ACC112 (cell line): ENCODE results near the gene SLC41A3.
A peak's percentile ranks its signal among the peaks of the same experiment; 100 is the strongest.
"Not testable (repeated sequence)": the region's sequence is repeated elsewhere in the genome, so short reads cannot be mapped to it uniquely, and the experiment has no call there.

Source experiments
- H2AFZ ChIP-seq: fragments of 200-600 bp; sonication (generic); one replicate; pipeline ENCODE4 v1.6.0; 2017; ENCODE audit warnings: antibody characterized with exemption, low read length; ENCODE audit not compliant: unreplicated experiment
- H3K27ac ChIP-seq: fragments of 200-600 bp; sonication (generic); 2 replicates; pipeline ENCODE4 v1.5.1; 2014; ENCODE audit warnings: low read depth, mild to moderate bottlenecking, antibody characterized with exemption, low read length, moderate library complexity
- H3K27me3 ChIP-seq: fragments of 200-600 bp; sonication (generic); 2 replicates; pipeline ENCODE4 v1.6.1; 2014; ENCODE audit warnings: mild to moderate bottlenecking, antibody characterized with exemption, low read length, moderate library complexity, mixed read lengths; ENCODE audit not compliant: insufficient read depth
- H3K36me3 ChIP-seq: fragments of 200-600 bp; sonication (generic); 2 replicates; pipeline ENCODE4 v1.6.1; 2016; ENCODE audit warnings: mild to moderate bottlenecking, antibody characterized with exemption, low read length, moderate library complexity, mixed read lengths; ENCODE audit not compliant: insufficient read depth
- H3K4me1 ChIP-seq: fragments of 200-600 bp; sonication (generic); one replicate; pipeline ENCODE4 v1.6.1; 2016; ENCODE audit warnings: low read length, mixed read lengths; ENCODE audit not compliant: insufficient read depth, unreplicated experiment, control insufficient read depth
- H3K4me3 ChIP-seq: fragments of 200-600 bp; sonication (generic); 2 replicates; pipeline ENCODE4 v1.5.1; 2014; ENCODE audit warnings: mild to moderate bottlenecking, low read depth, low read length
- H3K79me2 ChIP-seq: fragments of 200-600 bp; sonication (generic); one replicate; pipeline ENCODE4 v1.6.0; 2016; ENCODE audit warnings: low read length; ENCODE audit not compliant: control insufficient read depth, unreplicated experiment, insufficient read depth

Gene SLC41A3

GRCh38 chr3:126097801-126098200 is 13.9 kb upstream of the SLC41A3 start:
- H3K27me3 ChIP-seq, result no peaks in the 10 kb centered on the region
- H2AFZ ChIP-seq, result no peak overlapping the region
- H3K27ac ChIP-seq, result no peak overlapping the region
- H3K4me3 ChIP-seq, result no peak overlapping the region
- no peaks in the 10 kb centered on the region for H3K79me2 ChIP-seq
- no peaks in the 10 kb centered on the region for H3K36me3 ChIP-seq
- H3K4me1 ChIP-seq, result peaks cover 4% of the 10 kb centered on the region

GRCh38 chr3:126096274-126096673 is 12.3 kb upstream of the SLC41A3 start:
- not testable (repeated sequence) for H3K4me1 ChIP-seq, H2AFZ ChIP-seq, H3K27me3 ChIP-seq, H3K79me2 ChIP-seq, H3K4me3 ChIP-seq, H3K36me3 ChIP-seq, H3K27ac ChIP-seq

- H2AFZ ChIP-seq, H3K4me1 ChIP-seq, H3K27me3 ChIP-seq, H3K36me3 ChIP-seq, H3K4me3 ChIP-seq, H3K79me2 ChIP-seq, H3K27ac ChIP-seq: not testable (repeated sequence)
Observed at GRCh38 chr3:126092128-126092527, 8.2 kb upstream of the SLC41A3 start.

- Histone ChIP-seq H3K27ac (no peak overlapping the region), H3K36me3 (no peaks in the 10 kb centered on the region), H3K79me2 (no peaks in the 10 kb centered on the region), H3K4me3 (no peak overlapping the region), H3K27me3 (no peaks in the 10 kb centered on the region), H3K4me1 (peaks cover 3% of the 10 kb centered on the region), H2AFZ (no peak overlapping the region)
Observed at GRCh38 chr3:126087552-126088175, 3.7 kb upstream of the SLC41A3 start.

GRCh38 chr3:126085841-126086240 is 1.9 kb upstream of the SLC41A3 start:
- Histone ChIP-seq H3K79me2 (no peaks in the 10 kb centered on the region), H3K4me3 (no peak overlapping the region), H3K4me1 (peaks cover 7% of the 10 kb centered on the region), H3K36me3 (no peaks in the 10 kb centered on the region), H3K27ac (no peak overlapping the region), H3K27me3 (no peaks in the 10 kb centered on the region), H2AFZ (no peak overlapping the region)

GRCh38 chr3:126085276-126085675 is 1.4 kb upstream of the SLC41A3 start:
- Histone ChIP-seq H3K4me1 (peaks cover 7% of the 10 kb centered on the region), H3K27me3 (no peaks in the 10 kb centered on the region), H2AFZ (no peak overlapping the region), H3K27ac (no peak overlapping the region), H3K4me3 (no peak overlapping the region; the same call in 1 of the 2 replicates), H3K36me3 (no peaks in the 10 kb centered on the region), H3K79me2 (no peaks in the 10 kb centered on the region)

GRCh38 chr3:126084768-126085180 is 850 bp upstream of the SLC41A3 start:
- Histone ChIP-seq H3K36me3 (no peaks in the 10 kb centered on the region), H3K27me3 (no peaks in the 10 kb centered on the region), H3K79me2 (no peaks in the 10 kb centered on the region), H2AFZ (peak overlapping the region; percentile 21), H3K27ac (no peak overlapping the region), H3K4me1 (peaks cover 7% of the 10 kb centered on the region), H3K4me3 (peak overlapping the region; percentile 91)

GRCh38 chr3:126083511-126083912 is 412 bp downstream of the SLC41A3 start:
- H3K36me3 ChIP-seq, result no peaks in the 10 kb centered on the region
- peak overlapping the region; percentile 91 for H3K4me3 ChIP-seq
- H3K27ac ChIP-seq, result peak overlapping the region; percentile 39; the same call in 1 of the 2 replicates
- no peaks in the 10 kb centered on the region for H3K27me3 ChIP-seq
- peak overlapping the region; percentile 93 for H2AFZ ChIP-seq
- H3K79me2 ChIP-seq, result no peaks in the 10 kb centered on the region
- H3K4me1 ChIP-seq, result peaks cover 7% of the 10 kb centered on the region

- H2AFZ ChIP-seq, result peak overlapping the region; percentile 93
- no peaks in the 10 kb centered on the region for H3K36me3 ChIP-seq
- H3K27ac ChIP-seq, result no peak overlapping the region
- no peaks in the 10 kb centered on the region for H3K27me3 ChIP-seq
- peak overlapping the region; percentile 91 for H3K4me3 ChIP-seq
- H3K4me1 ChIP-seq, result peaks cover 7% of the 10 kb centered on the region
- no peaks in the 10 kb centered on the region for H3K79me2 ChIP-seq
Observed at GRCh38 chr3:126083138-126083445, 832 bp downstream of the SLC41A3 start.

- Histone ChIP-seq H3K27me3 (no peaks in the 10 kb centered on the region), H3K36me3 (no peaks in the 10 kb centered on the region), H3K4me3 (peak overlapping the region; percentile 91), H2AFZ (no peak overlapping the region), H3K79me2 (no peaks in the 10 kb centered on the region), H3K4me1 (peaks cover 7% of the 10 kb centered on the region), H3K27ac (no peak overlapping the region)
Observed at GRCh38 chr3:126082362-126083137, 1.4 kb downstream of the SLC41A3 start.
